IMR-90 (cell line): ENCODE measurements around the gene TXNRD1. TPM values are rescaled to one million over a fixed set of nuclear protein-coding genes. Genes with fewer than 3 reads are reported as not detected.

ENCODE experiments used
- ATAC-seq: fragments of 200-7000 bp; cut with Tn5 transposase; 2 replicates; pipeline ENCODE4 v1.9.1; 2020; ENCODE audit warnings: low read depth, mild to moderate bottlenecking, moderate library complexity
- BruUV-seq: library from RNA; stranded (reverse); fragments of 400-500 nt; replicated peaks from 2 replicates; lab custom pipeline; 2021; lab: Mats Ljungman, UMichigan
- CTCF ChIA-PET: fragments of 300-600 bp; formaldehyde crosslinking; extraction: SDS; loops from one replicate; lab custom pipeline; 2021; ENCODE audit warnings: antibody characterized with exemption; lab: Yijun Ruan, JAX
- POLR2A ChIA-PET: fragments of 300-600 bp; sonication (Branson Sonifier 250); formaldehyde crosslinking; loops from one replicate; lab custom pipeline; 2022; ENCODE audit warnings: antibody characterized with exemption; ENCODE audit not compliant: unreplicated experiment; lab: Charles Lee
- DNase-seq: peaks from one replicate; pipeline ENCODE4 v3.0.0; 2013
- H2AFZ ChIP-seq: replicated peaks from 2 replicates; pipeline ENCODE3; 2013; ENCODE audit warnings: low read length, mild to moderate bottlenecking; ENCODE audit not compliant: poor library complexity
- H2AK5ac ChIP-seq: 2 replicates; pipeline ENCODE4 v1.6.1; 2013; ENCODE audit warnings: low read depth, low read length, inconsistent platforms
- H2AK9ac ChIP-seq: replicated peaks from 2 replicates; pipeline ENCODE3; 2013; ENCODE audit warnings: mild to moderate bottlenecking, low read depth, low read length, moderate library complexity; ENCODE audit not compliant: poor library complexity
- H2BK120ac ChIP-seq: 2 replicates; pipeline ENCODE4 v1.6.1; 2013; ENCODE audit warnings: low read depth, low read length, inconsistent platforms
- H2BK15ac ChIP-seq: 3 replicates; pipeline ENCODE4 v1.6.1; 2013; ENCODE audit warnings: low read depth, low read length, inconsistent platforms
- H2BK20ac ChIP-seq: 2 replicates; pipeline ENCODE4 v1.6.1; 2013; ENCODE audit warnings: low read depth, mild to moderate bottlenecking, inconsistent platforms, low read length, moderate library complexity
- H2BK5ac ChIP-seq: 2 replicates; pipeline ENCODE4 v1.6.1; 2013; ENCODE audit warnings: mild to moderate bottlenecking, low read depth, low read length, inconsistent platforms; ENCODE audit not compliant: poor library complexity, severe bottlenecking
- H3K14ac ChIP-seq: replicated peaks from 2 replicates; pipeline ENCODE4 v1.6.1; 2013; ENCODE audit warnings: low read depth, low read length, inconsistent platforms
- H3K18ac ChIP-seq: 2 replicates; pipeline ENCODE4 v1.6.1; 2013; ENCODE audit warnings: low read depth, low read length, control low read depth
- H3K23ac ChIP-seq: 2 replicates; pipeline ENCODE4 v1.6.1; 2013; ENCODE audit warnings: low read depth, low read length, inconsistent platforms
- H3K27ac ChIP-seq: 2 replicates; pipeline ENCODE4 v1.5.1; 2013; ENCODE audit warnings: mild to moderate bottlenecking, control low read depth, low read length; ENCODE audit not compliant: insufficient read depth
- H3K27me3 ChIP-seq: 2 replicates; pipeline ENCODE4 v1.6.1; 2013; ENCODE audit warnings: low read length; ENCODE audit not compliant: control insufficient read depth, insufficient read depth
- H3K36me3 ChIP-seq: 2 replicates; pipeline ENCODE4 v1.6.1; 2013; ENCODE audit warnings: low read length, mixed read lengths; ENCODE audit not compliant: control insufficient read depth, insufficient read depth
- H3K4ac ChIP-seq: 2 replicates; pipeline ENCODE4 v1.6.1; 2013; ENCODE audit warnings: low read depth, low read length, inconsistent platforms
- H3K4me1 ChIP-seq: 2 replicates; pipeline ENCODE4 v1.6.1; 2013; ENCODE audit warnings: low read length, mixed read lengths; ENCODE audit not compliant: control insufficient read depth, insufficient read depth
- H3K4me2 ChIP-seq: 2 replicates; pipeline ENCODE4 v1.6.1; 2013; ENCODE audit warnings: low read depth, mild to moderate bottlenecking, control low read depth, low read length, moderate library complexity
- H3K4me3 ChIP-seq: 2 replicates; pipeline ENCODE4 v1.5.1; 2013; ENCODE audit warnings: low read depth, mild to moderate bottlenecking, control low read depth, low read length, moderate library complexity; ENCODE audit not compliant: insufficient read depth
- H3K56ac ChIP-seq: 2 replicates; pipeline ENCODE4 v1.6.1; 2013; ENCODE audit warnings: low read length, inconsistent platforms; ENCODE audit not compliant: insufficient read depth; ENCODE audit errors: extremely low read depth
- H3K79me1 ChIP-seq, 2 experiments: 2 replicates each; pipeline ENCODE4 v1.6.1; 2013; ENCODE audit warnings: low read length in 2 of 2, inconsistent platforms in 1 of 2, low read depth in 1 of 2
- H3K9ac ChIP-seq: 2 replicates; pipeline ENCODE4 v1.6.1; 2013; ENCODE audit warnings: low read depth, low read length, control low read depth
- H3K9me1 ChIP-seq: 2 replicates; pipeline ENCODE4 v1.6.1; 2013; ENCODE audit warnings: low read length, inconsistent platforms; ENCODE audit not compliant: insufficient read depth
- H3K9me3 ChIP-seq: 2 replicates; pipeline ENCODE4 v1.6.1; 2013; ENCODE audit warnings: low read length; ENCODE audit not compliant: control insufficient read depth, insufficient read depth
- H4K20me1 ChIP-seq: 2 replicates; pipeline ENCODE4 v1.6.1; 2013; ENCODE audit warnings: low read length, inconsistent platforms; ENCODE audit not compliant: insufficient read depth
- H4K5ac ChIP-seq: 2 replicates; pipeline ENCODE4 v1.6.1; 2013; ENCODE audit warnings: mild to moderate bottlenecking, low read depth, low read length, control low read depth
- H4K8ac ChIP-seq, 2 experiments: 2 replicates each; pipeline ENCODE4 v1.6.1; 2013; ENCODE audit warnings: low read depth in 2 of 2, low read length in 2 of 2, control low read depth in 1 of 2, inconsistent platforms in 1 of 2
- H4K91ac ChIP-seq: 2 replicates; pipeline ENCODE4 v1.6.1; 2013; ENCODE audit warnings: low read depth, low read length, inconsistent platforms; ENCODE audit not compliant: insufficient read depth
- BHLHE40 ChIP-seq: fragments of 150-350 bp; IDR thresholded peaks from 2 replicates; pipeline ENCODE4 v1.6.1; 2016; ENCODE audit warnings: mild to moderate bottlenecking, low read depth, low read length
- CEBPB ChIP-seq: IDR thresholded peaks from 2 replicates; pipeline ENCODE4 v1.6.1; 2012; ENCODE audit warnings: low read depth, low read length, improper control_type of control experiment
- CHD1 ChIP-seq: IDR thresholded peaks from 2 replicates; pipeline ENCODE4 v1.6.1; 2012; ENCODE audit warnings: low read depth, low read length, improper control_type of control experiment
- ELK1 ChIP-seq: fragments of 150-350 bp; IDR thresholded peaks from 2 replicates; pipeline ENCODE4 v1.6.1; 2016; ENCODE audit warnings: low read depth, mild to moderate bottlenecking, low read length, moderate library complexity, borderline replicate concordance
- FOS ChIP-seq: fragments of 150-350 bp; IDR thresholded peaks from 2 replicates; pipeline ENCODE4 v1.6.1; 2016; ENCODE audit warnings: low read depth, low read length
- MAFK ChIP-seq: IDR thresholded peaks from 2 replicates; pipeline ENCODE4 v1.6.1; 2012; ENCODE audit warnings: low read depth, low read length, improper control_type of control experiment
- MAZ ChIP-seq: IDR thresholded peaks from 2 replicates; pipeline ENCODE4 v1.6.1; 2012; ENCODE audit warnings: low read depth, mild to moderate bottlenecking, low read length, improper control_type of control experiment, moderate library complexity, borderline replicate concordance
- MXI1 ChIP-seq: IDR thresholded peaks from 2 replicates; pipeline ENCODE4 v1.6.1; 2012; ENCODE audit warnings: low read depth, mild to moderate bottlenecking, low read length, moderate library complexity, borderline replicate concordance
- NFE2L2 ChIP-seq: fragments of 150-350 bp; IDR thresholded peaks from 2 replicates; pipeline ENCODE4 v1.6.1; 2016; ENCODE audit warnings: low read depth, mild to moderate bottlenecking, low read length
- POLR2A ChIP-seq: IDR thresholded peaks from 2 replicates; pipeline ENCODE4 v1.6.1; 2012; ENCODE audit warnings: mild to moderate bottlenecking, low read depth, low read length
- RAD21 ChIP-seq: IDR thresholded peaks from 2 replicates; pipeline ENCODE4 v1.6.1; 2012; ENCODE audit warnings: low read length, improper control_type of control experiment
- RCOR1 ChIP-seq: IDR thresholded peaks from 2 replicates; pipeline ENCODE4 v1.6.1; 2012; ENCODE audit warnings: mild to moderate bottlenecking, low read length, improper control_type of control experiment; ENCODE audit not compliant: insufficient replicate concordance
- RFX5 ChIP-seq: IDR thresholded peaks from 2 replicates; pipeline ENCODE4 v1.8.0; 2012; ENCODE audit warnings: low read depth, mild to moderate bottlenecking, low read length, moderate library complexity
- SMC3 ChIP-seq: fragments of 150-350 bp; IDR thresholded peaks from 2 replicates; pipeline ENCODE4 v1.6.1; 2016; ENCODE audit warnings: low read depth, mild to moderate bottlenecking, antibody characterized with exemption, low read length, moderate library complexity
- USF2 ChIP-seq: fragments of 150-350 bp; IDR thresholded peaks from 2 replicates; pipeline ENCODE4 v1.6.1; 2017; ENCODE audit warnings: mild to moderate bottlenecking, antibody characterized with exemption, low read length, low read depth
- WGBS, 2 experiments: methylation state at CpG; one replicate each; pipeline versions ENCODE4 v1.1.5 to v1.1.7; 2013; ENCODE audit warnings: missing lambda C conversion rate in 2 of 2; ENCODE audit not compliant: insufficient read length in 1 of 2; ENCODE audit errors: extremely low coverage in 2 of 2; 5-methylcytosine and 5-hydroxymethylcytosine counted together
- dilution Hi-C: fragments of 300-500 bp; cut with HindIII; formaldehyde crosslinking; loops from one replicate; pipeline ENCODE4 v1.14.3; 2018; ENCODE audit warnings: low sequenced_read_pairs; ENCODE audit not compliant: unreplicated experiment
- in situ Hi-C: fragments of 300-500 bp; cut with MboI; formaldehyde crosslinking; loops from 3 replicates; pipeline ENCODE4 v1.14.3; 2019; ENCODE audit warnings: low sequenced_read_pairs, inconsistent platforms, mixed read lengths
- intact Hi-C: fragments of 100-400 bp; cut with micrococcal nuclease; formaldehyde crosslinking; loops from 2 replicates; pipeline ENCODE4 v1.10.0; 2022
- polyA plus RNA-seq, 3 experiments: library from polyadenylated mRNA; depleted of rRNA; stranded (reverse); fragments of >200 nt; gene quantifications; 2 replicates each; pipeline ENCODE4 v1.2.3, GENCODE V29; 2012; ENCODE audit warnings: low replicate concordance in 1 of 3
- total RNA-seq: library from RNA; depleted of rRNA; stranded (reverse); fragments of >200 nt; gene quantifications from 2 replicates; pipeline ENCODE4 v1.2.3, GENCODE V29; 2012

Gene TXNRD1
- total and polyA plus RNA-seq, 2 of the 4 experiments (the other 2 are of a cell fraction), result 379 to 582 TPM

- H3K27ac ChIP-seq, result 0 out of 2 replicates have a peak overlapping the region, but pooled peaks have one; percentile 1
- TF ChIP-seq RAD21, result no peak
- no peak for TF ChIP-seq RFX5
- no peak for TF ChIP-seq POLR2A
- TF ChIP-seq USF2, result no peak
- no peak for TF ChIP-seq MAFK
- TF ChIP-seq MAZ, result no peak
- TF ChIP-seq MXI1, result no peak
- no peak for TF ChIP-seq CEBPB
- no peak for TF ChIP-seq BHLHE40
- TF ChIP-seq FOS, result no peak
- TF ChIP-seq RCOR1, result no peak
- TF ChIP-seq SMC3, result no peak
- TF ChIP-seq CHD1, result no peak
- TF ChIP-seq NFE2L2, result no peak
- TF ChIP-seq ELK1, result no peak
Measured at GRCh38 chr12:104294927-104295668, 79.5 kb downstream of the TXNRD1 start.

More at GRCh38 chr12:104294927-104295668, 79.5 kb downstream of the TXNRD1 start:
- 100% methylated on average over 2 of the region's 9 CpGs; no CpG with 5 or more reads in 1 of the 2 experiments for WGBS, 2 experiments
- H2BK20ac ChIP-seq, result no peak overlapping the region
- no peak overlapping the region; the same call in 1 of the 2 replicates for H3K9ac ChIP-seq
- H3K4ac ChIP-seq, result no peak overlapping the region
- no peak overlapping the region for H3K14ac ChIP-seq
- POLR2A ChIA-PET, result interaction anchor here (0.6 to 1.4 kb wide), 3 partner anchors 8 to 115 kb away, joined by 3 read pairs; no protein-coding TSS in a partner anchor
- no peak overlapping the region for H3K18ac ChIP-seq
- no peak overlapping the region for H2BK120ac ChIP-seq
- H3K4me2 ChIP-seq, result peak overlapping the region; percentile 54
- H4K20me1 ChIP-seq, result peaks cover 93% of the 10 kb centered on the region
- no peak for ATAC-seq
- H3K9me3 ChIP-seq, result no peaks in the 10 kb centered on the region
- H2AK5ac ChIP-seq, result no peak overlapping the region
- no peak overlapping the region for H2AK9ac ChIP-seq
- peak overlapping the region; percentile 2 for H2BK5ac ChIP-seq
- peaks cover 4 to 20% of the 10 kb centered on the region in 2 experiments; a peak in 1 of 4 replicates for H3K79me1 ChIP-seq
- H3K56ac ChIP-seq, result no peak overlapping the region
- H3K4me1 ChIP-seq, result peaks cover 23% of the 10 kb centered on the region
- no peaks in the 10 kb centered on the region for H3K27me3 ChIP-seq
- in situ Hi-C loops (no loop called here), dilution Hi-C loops (no loop called here), intact Hi-C loops (loop anchor here (10.0 kb wide), 1 partner anchor 420 kb away; no protein-coding TSS in a partner anchor)
- H3K9me1 ChIP-seq, result peaks cover 6% of the 10 kb centered on the region; the same call in 1 of the 2 replicates
- H4K5ac ChIP-seq, result no peak overlapping the region
- no TSS peak for BruUV-seq
- H2AFZ ChIP-seq, result no peak overlapping the region
- no peak overlapping the region for H2BK15ac ChIP-seq
- H3K4me3 ChIP-seq, result no peak overlapping the region
- peaks cover 56% of the 10 kb centered on the region for H3K36me3 ChIP-seq
- DNase-seq, result no peak
- CTCF ChIA-PET, result no interaction called here
- H3K23ac ChIP-seq, result no peak overlapping the region
- no peak overlapping the region for H4K91ac ChIP-seq
- no peak overlapping the region for H4K8ac ChIP-seq
